ENCODE data around the gene ADGRG3.

DNA sequence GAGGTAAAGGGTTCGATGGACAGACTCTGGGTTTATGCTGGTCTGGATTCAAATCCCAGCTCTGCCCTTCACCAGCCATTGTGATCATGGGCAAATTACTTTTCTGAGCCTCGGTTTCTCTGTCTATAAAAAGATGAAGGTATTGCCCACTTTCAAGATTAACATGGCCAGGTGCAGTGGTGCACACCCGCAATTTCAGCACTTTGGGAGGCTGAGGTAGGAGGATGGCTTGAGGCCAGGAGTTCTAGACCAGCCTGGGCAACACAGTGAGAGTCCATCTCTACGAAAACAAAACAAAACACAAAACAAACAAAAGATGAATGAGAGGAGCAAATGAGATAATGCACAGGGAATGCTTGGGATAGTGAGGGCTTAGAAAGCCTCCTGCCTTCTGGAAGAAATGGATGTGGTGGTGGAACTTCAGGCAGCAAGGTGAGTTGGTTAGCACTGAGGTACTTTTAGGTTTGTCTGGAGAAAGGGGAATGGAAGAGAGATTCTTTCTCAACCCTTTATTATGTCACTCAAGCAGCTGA lies 8.5 kb downstream of the ADGRG3 start:
- TF ChIP-seq, protein P1, sequence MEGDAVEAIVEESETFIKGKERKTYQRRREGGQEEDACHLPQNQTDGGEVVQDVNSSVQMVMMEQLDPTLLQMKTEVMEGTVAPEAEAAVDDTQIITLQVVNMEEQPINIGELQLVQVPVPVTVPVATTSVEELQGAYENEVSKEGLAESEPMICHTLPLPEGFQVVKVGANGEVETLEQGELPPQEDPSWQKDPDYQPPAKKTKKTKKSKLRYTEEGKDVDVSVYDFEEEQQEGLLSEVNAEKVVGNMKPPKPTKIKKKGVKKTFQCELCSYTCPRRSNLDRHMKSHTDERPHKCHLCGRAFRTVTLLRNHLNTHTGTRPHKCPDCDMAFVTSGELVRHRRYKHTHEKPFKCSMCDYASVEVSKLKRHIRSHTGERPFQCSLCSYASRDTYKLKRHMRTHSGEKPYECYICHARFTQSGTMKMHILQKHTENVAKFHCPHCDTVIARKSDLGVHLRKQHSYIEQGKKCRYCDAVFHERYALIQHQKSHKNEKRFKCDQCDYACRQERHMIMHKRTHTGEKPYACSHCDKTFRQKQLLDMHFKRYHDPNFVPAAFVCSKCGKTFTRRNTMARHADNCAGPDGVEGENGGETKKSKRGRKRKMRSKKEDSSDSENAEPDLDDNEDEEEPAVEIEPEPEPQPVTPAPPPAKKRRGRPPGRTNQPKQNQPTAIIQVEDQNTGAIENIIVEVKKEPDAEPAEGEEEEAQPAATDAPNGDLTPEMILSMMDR (IDR thresholded peaks at IDR 0.05; ENCODE audit: insufficient read depth, low read depth, low read length), result no peak
- no peak for TF ChIP-seq EZH2 (IDR thresholded peaks at IDR 0.05; ENCODE audit: insufficient read depth, low read length)
